HEK293 (cell line): ENCODE measurements around the gene MAML3.

Experiments
- KLF8 ChIP-seq: fragments of 450-650 bp; formaldehyde crosslinking; IDR thresholded peaks from 2 replicates; pipeline ENCODE4 v1.5.1; 2016; ENCODE audit warnings: missing biosample characterization, missing genetic modification characterization
- PRDM1 ChIP-seq: fragments of 450-650 bp; formaldehyde crosslinking; IDR thresholded peaks from 2 replicates; pipeline ENCODE4; 2016; ENCODE audit warnings: missing biosample characterization, missing genetic modification characterization
- ZNF24 ChIP-seq: fragments of 450-650 bp; formaldehyde crosslinking; IDR thresholded peaks from 2 replicates; pipeline ENCODE4 v1.5.1; 2016; ENCODE audit warnings: missing biosample characterization, missing genetic modification characterization
- ZNF473 ChIP-seq: fragments of 450-650 bp; formaldehyde crosslinking; IDR thresholded peaks from 2 replicates; pipeline ENCODE4 v1.5.1; 2017; ENCODE audit warnings: missing biosample characterization, missing genetic modification characterization
- ZNF561 ChIP-seq: fragments of 450-650 bp; IDR thresholded peaks from 2 replicates; pipeline ENCODE4 v1.5.1; 2018; ENCODE audit warnings: missing biosample characterization, missing genetic modification characterization, borderline replicate concordance
- ZNF580 ChIP-seq: fragments of 450-650 bp; formaldehyde crosslinking; IDR thresholded peaks from 2 replicates; pipeline ENCODE4 v1.5.1; 2016; ENCODE audit warnings: missing biosample characterization, missing genetic modification characterization

GRCh38 chr4:139966383-139966782 lies 187.6 kb downstream of the MAML3 start:
- TF ChIP-seq ZNF580 (tag by site-specific recombination) = no peak
- no peak for TF ChIP-seq ZNF473 (tag by site-specific recombination)
- no peak for TF ChIP-seq KLF8 (tag by site-specific recombination)
- no peak for TF ChIP-seq ZNF24 (tag by site-specific recombination)
- TF ChIP-seq PRDM1 = no peak
- no peak for TF ChIP-seq ZNF561
